ENCODE results near the gene METTL25B. TPM values are rescaled to one million over a fixed set of nuclear protein-coding genes. Genes with fewer than 3 reads are reported as not detected.

The METTL25B gene
- polyA plus RNA-seq (2012; ENCODE audit: low read depth, missing spikeins): 17.7 TPM

- no peak for FAIRE-seq
Measured at GRCh38 chr1:156727926-156728598, at the start of gene METTL25B. METTL25B (plus strand) TSS chr1:156728469; CDS start chr1:156729105, 636 bp downstream.

DNA sequence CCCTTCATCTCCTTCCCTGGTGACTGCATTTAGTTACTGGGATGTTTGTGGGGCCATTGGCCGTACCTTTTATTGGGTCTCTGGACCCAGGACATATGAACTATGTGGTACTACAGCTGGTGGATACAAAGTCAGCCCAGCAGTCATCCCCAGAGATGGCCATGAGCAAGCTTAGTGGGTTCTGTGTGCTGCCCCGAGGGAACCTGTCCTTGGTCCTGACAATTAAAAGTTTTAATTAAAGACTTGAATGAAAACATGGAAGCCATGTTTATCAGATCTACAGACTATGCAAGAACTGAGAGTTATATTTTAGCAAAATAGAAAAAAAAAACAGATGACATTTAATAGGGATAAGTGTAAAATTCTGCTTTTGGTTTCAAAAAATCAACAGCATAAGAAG is 48.2 kb upstream of the METTL25B start:
- no peak for TF ChIP-seq SPI1 (IDR thresholded peaks at IDR 0.05; ENCODE audit: low read depth, low read length)
- FAIRE-seq: no peak

More at GRCh38 chr1:156727926-156728598, at the start of gene METTL25B:
- TF ChIP-seq POU2F2 (IDR thresholded peaks at IDR 0.05; ENCODE audit: low read depth, low read length): no peak
- TF ChIP-seq POLR2AphosphoS5 (IDR thresholded peaks at IDR 0.05; ENCODE audit: low read depth, low read length): no peak; the same call in none of the 2 replicates
- TF ChIP-seq TAF1 (IDR thresholded peaks at IDR 0.05; ENCODE audit: low read depth, low read length): peak; percentile 53
- peak; percentile 70 for DNase-seq (ENCODE audit: insufficient read length, low spot score)

GRCh38 chr1:156681196-156681960 is 46.9 kb upstream of the METTL25B start:
- DNase-seq (ENCODE audit: insufficient read length, low spot score) (no peak), FAIRE-seq (no peak)
- TF ChIP-seq PAX5 (IDR thresholded peaks at IDR 0.05; ENCODE audit: insufficient read depth, low read length, severe bottlenecking) (no peak), POLR2A (IDR thresholded peaks at IDR 0.05; ENCODE audit: low read depth, low read length) (no peak), POLR2AphosphoS5 (IDR thresholded peaks at IDR 0.05; ENCODE audit: low read depth, low read length) (no peak), POU2F2 (IDR thresholded peaks at IDR 0.05; ENCODE audit: low read depth, low read length) (no peak), SPI1 (IDR thresholded peaks at IDR 0.05; ENCODE audit: low read depth, low read length) (no peak), TAF1 (IDR thresholded peaks at IDR 0.05; ENCODE audit: low read depth, low read length) (no peak)

More for the DNA sequence above, 48.2 kb upstream of the METTL25B start:
- no peak for DNase-seq (ENCODE audit: insufficient read length, low spot score)

- TF ChIP-seq TAF1 (IDR thresholded peaks at IDR 0.05; ENCODE audit: low read depth, low read length) (no peak), SPI1 (IDR thresholded peaks at IDR 0.05; ENCODE audit: low read depth, low read length) (no peak), POLR2AphosphoS5 (IDR thresholded peaks at IDR 0.05; ENCODE audit: low read depth, low read length) (no peak), PAX5 (IDR thresholded peaks at IDR 0.05; ENCODE audit: insufficient read depth, low read length, severe bottlenecking) (no peak), POU2F2 (IDR thresholded peaks at IDR 0.05; ENCODE audit: low read depth, low read length) (no peak), POLR2A (IDR thresholded peaks at IDR 0.05; ENCODE audit: low read depth, low read length) (no peak)
- DNase-seq (ENCODE audit: insufficient read length, low spot score) (no peak), FAIRE-seq (no peak)
Measured at GRCh38 chr1:156682166-156682890, 45.9 kb upstream of the METTL25B start.

DNA sequence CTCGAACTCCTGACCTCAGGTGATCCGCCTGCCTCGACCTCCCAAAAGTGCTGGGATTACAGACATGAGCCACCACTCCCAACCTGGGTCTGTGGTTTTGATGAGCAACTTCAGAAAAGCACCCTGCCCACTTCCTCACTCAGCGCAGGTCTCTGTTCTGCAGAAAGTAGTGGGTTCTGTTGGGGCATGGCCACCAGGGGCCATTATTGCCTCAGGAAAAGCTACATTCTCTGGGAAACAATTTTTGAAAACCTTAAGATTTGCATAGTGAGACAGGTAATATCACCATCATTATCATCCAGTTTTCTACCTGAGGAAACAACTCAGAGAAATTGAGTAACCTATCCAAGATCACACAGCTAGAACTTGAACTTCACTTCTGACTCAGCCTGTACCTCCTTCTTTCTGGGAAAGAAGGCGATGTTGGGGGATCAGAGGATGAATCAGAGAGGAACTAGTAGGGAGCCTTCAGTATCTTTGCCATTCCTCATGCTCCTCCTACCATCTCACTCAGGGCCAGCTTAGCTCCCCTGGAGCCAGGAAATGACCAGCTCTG is 44.0 kb upstream of the METTL25B start:
- TF ChIP-seq POLR2AphosphoS5 (IDR thresholded peaks at IDR 0.05; ENCODE audit: low read depth, low read length): no peak
- no peak for TF ChIP-seq PAX5 (IDR thresholded peaks at IDR 0.05; ENCODE audit: insufficient read depth, low read length, severe bottlenecking)
- peak; percentile 85 for TF ChIP-seq SPI1 (IDR thresholded peaks at IDR 0.05; ENCODE audit: low read depth, low read length)
- TF ChIP-seq TAF1 (IDR thresholded peaks at IDR 0.05; ENCODE audit: low read depth, low read length): no peak
- TF ChIP-seq POLR2A (IDR thresholded peaks at IDR 0.05; ENCODE audit: low read depth, low read length): no peak
- TF ChIP-seq POU2F2 (IDR thresholded peaks at IDR 0.05; ENCODE audit: low read depth, low read length): no peak
- no peak for FAIRE-seq
- DNase-seq (ENCODE audit: insufficient read length, low spot score): no peak

GRCh38 chr1:156689035-156689952 is 39.0 kb upstream of the METTL25B start:
- DNase-seq (ENCODE audit: insufficient read length, low spot score): peak; percentile 82
- no peak for TF ChIP-seq SPI1 (IDR thresholded peaks at IDR 0.05; ENCODE audit: low read depth, low read length)
- TF ChIP-seq POLR2A (IDR thresholded peaks at IDR 0.05; ENCODE audit: low read depth, low read length): no peak
- no peak for TF ChIP-seq POU2F2 (IDR thresholded peaks at IDR 0.05; ENCODE audit: low read depth, low read length)
- TF ChIP-seq POLR2AphosphoS5 (IDR thresholded peaks at IDR 0.05; ENCODE audit: low read depth, low read length): no peak
- no peak for TF ChIP-seq TAF1 (IDR thresholded peaks at IDR 0.05; ENCODE audit: low read depth, low read length)
- TF ChIP-seq PAX5 (IDR thresholded peaks at IDR 0.05; ENCODE audit: insufficient read depth, low read length, severe bottlenecking): no peak
- peak; percentile 20 for FAIRE-seq

- FAIRE-seq (no peak), DNase-seq (ENCODE audit: insufficient read length, low spot score) (no peak)
- no peak for TF ChIP-seq PAX5 (IDR thresholded peaks at IDR 0.05; ENCODE audit: insufficient read depth, low read length, severe bottlenecking)
- no peak for TF ChIP-seq SPI1 (IDR thresholded peaks at IDR 0.05; ENCODE audit: low read depth, low read length)
- no peak for TF ChIP-seq POLR2A (IDR thresholded peaks at IDR 0.05; ENCODE audit: low read depth, low read length)
- no peak for TF ChIP-seq POU2F2 (IDR thresholded peaks at IDR 0.05; ENCODE audit: low read depth, low read length)
- no peak for TF ChIP-seq POLR2AphosphoS5 (IDR thresholded peaks at IDR 0.05; ENCODE audit: low read depth, low read length)
- no peak for TF ChIP-seq TAF1 (IDR thresholded peaks at IDR 0.05; ENCODE audit: low read depth, low read length)
Measured at GRCh38 chr1:156689953-156690674, 38.2 kb upstream of the METTL25B start.

- FAIRE-seq (no peak), DNase-seq (ENCODE audit: insufficient read length, low spot score) (no peak)
Measured at GRCh38 chr1:156690675-156691036, 37.6 kb upstream of the METTL25B start.

More at GRCh38 chr1:156690675-156691036, 37.6 kb upstream of the METTL25B start:
- TF ChIP-seq PAX5 (IDR thresholded peaks at IDR 0.05; ENCODE audit: insufficient read depth, low read length, severe bottlenecking) (no peak), TAF1 (IDR thresholded peaks at IDR 0.05; ENCODE audit: low read depth, low read length) (no peak), SPI1 (IDR thresholded peaks at IDR 0.05; ENCODE audit: low read depth, low read length) (no peak), POU2F2 (IDR thresholded peaks at IDR 0.05; ENCODE audit: low read depth, low read length) (no peak), POLR2A (IDR thresholded peaks at IDR 0.05; ENCODE audit: low read depth, low read length) (no peak), POLR2AphosphoS5 (IDR thresholded peaks at IDR 0.05; ENCODE audit: low read depth, low read length) (no peak)
